Activated T-helper 2 cell treated with anti-CD3 and anti-CD28 coated beads, Interferon-gamma antibody, Interleukin-2, Interleukin-4, amounts not matched to agents 10 μg/mL and 5 μg/mL and 100 μg/mL, durations not matched to agents 14 hours and 24 hours and 36 hours (primary cell): ENCODE measurements around the gene IL1RL1. TPM values are rescaled to one million over a fixed set of nuclear protein-coding genes. Genes with fewer than 3 reads are reported as not detected.
"Not testable (repeated sequence)": the region's sequence is repeated elsewhere in the genome, so short reads cannot be mapped to it uniquely, and the experiment has no call there.

Experiments used
- DNase-seq: peaks from one replicate; pipeline ENCODE4 v3.0.0; 2021; ENCODE audit warnings: low spot score
- H3K27ac Mint-ChIP-seq: one replicate; pipeline ENCODE4 v1.8.0; 2021; ENCODE audit warnings: mixed read lengths
- H3K27me3 Mint-ChIP-seq: one replicate; pipeline ENCODE4 v1.8.0; 2021; ENCODE audit warnings: low read depth, mixed read lengths
- H3K36me3 Mint-ChIP-seq: one replicate; pipeline ENCODE4 v1.8.0; 2021; ENCODE audit warnings: low read depth, mixed read lengths
- H3K4me1 Mint-ChIP-seq: one replicate; pipeline ENCODE4 v1.8.0; 2021; ENCODE audit warnings: low read depth, mixed read lengths
- H3K4me3 Mint-ChIP-seq: one replicate; pipeline ENCODE4 v1.8.0; 2021; ENCODE audit warnings: low read depth, mild to moderate bottlenecking, moderate library complexity, mixed read lengths
- H3K9me3 Mint-ChIP-seq: one replicate; pipeline ENCODE4 v1.8.0; 2021; ENCODE audit warnings: mixed read lengths
- intact Hi-C: fragments of 100-400 bp; cut with micrococcal nuclease; formaldehyde crosslinking; loops from one replicate; pipeline ENCODE4 v1.15.1; 2023
- total RNA-seq: library from RNA; stranded (reverse); gene quantifications from 2 replicates; pipeline ENCODE4 v1.2.3, GENCODE V29; 2022

The IL1RL1 gene
- total RNA-seq, 1 donor from 2014 or later, result 10.7 TPM

DNA sequence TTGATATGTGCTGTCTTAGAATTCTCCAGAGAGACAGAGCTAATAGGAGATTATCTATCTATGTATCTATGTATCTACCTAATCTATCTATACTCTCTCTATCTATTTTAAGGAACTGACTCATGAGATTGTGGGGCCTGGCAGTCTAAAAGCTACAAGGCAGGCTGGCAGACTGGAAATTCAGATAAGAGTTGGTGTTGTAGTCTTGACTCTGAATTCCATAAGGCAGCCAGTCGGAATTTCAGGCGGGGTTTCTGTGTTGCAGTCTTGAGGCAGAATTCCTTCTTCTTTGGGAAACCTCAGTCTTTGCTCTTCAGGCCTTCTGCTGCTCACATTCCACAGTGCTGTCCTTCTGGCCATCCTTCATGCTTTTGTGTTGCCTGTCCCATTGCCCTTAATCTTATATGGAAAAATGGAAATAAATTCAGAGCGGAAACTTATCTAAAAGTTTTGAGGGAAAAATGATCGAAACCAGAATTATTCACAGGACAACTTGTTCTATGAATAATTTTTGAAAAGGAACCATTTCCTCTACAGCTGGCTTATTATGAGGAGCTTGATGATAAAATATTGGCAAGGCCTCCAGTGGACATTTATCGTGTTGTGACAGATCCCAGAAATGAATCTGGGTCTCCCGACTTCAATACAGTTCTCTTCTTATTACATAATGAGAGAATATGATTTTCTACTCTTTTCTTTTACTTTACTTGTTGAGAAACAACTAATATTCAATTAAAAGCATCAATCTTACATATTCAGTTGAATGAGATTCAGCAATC, 10.8 kb downstream of the IL1RL1 start:
- Mint-ChIP-seq H3K27ac (no peak overlapping the region), H3K36me3 (peaks cover 38% of the 10 kb centered on the region), H3K4me3 (no peak overlapping the region), H3K9me3 (peaks cover 20% of the 10 kb centered on the region), H3K27me3 (no peaks in the 10 kb centered on the region), H3K4me1 (peaks cover 14% of the 10 kb centered on the region)
- DNase-seq, result no peak
- intact Hi-C loops, result loop anchor here (2.0 kb wide), 1 partner anchor 15 kb away; no protein-coding TSS in a partner anchor

DNA sequence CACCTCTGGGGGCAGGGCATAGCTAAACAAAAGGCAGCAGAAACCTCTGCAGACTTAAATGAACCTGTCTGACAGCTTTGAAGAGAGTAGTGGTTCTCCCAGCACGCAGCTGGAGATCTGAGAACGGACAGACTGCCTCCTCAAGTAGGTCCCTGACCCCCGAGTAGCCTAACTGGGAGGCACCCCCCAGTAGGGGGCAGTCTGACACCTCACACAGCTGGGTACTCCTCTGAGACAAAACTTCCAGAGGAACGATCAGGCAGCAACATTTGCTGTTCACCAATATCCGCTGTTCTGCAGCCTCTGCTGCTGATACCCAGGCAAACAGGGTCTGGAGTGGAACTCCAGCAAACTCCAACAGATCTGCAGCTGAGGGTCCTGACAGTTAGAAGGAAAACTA, 13.6 kb downstream of the IL1RL1 start:
- H3K4me3 Mint-ChIP-seq, DNase-seq, intact Hi-C loops, H3K27me3 Mint-ChIP-seq, H3K27ac Mint-ChIP-seq: not testable (repeated sequence)
- H3K36me3 Mint-ChIP-seq, result peaks cover 44% of the 10 kb centered on the region
- peaks cover 14% of the 10 kb centered on the region for H3K4me1 Mint-ChIP-seq
- peaks cover 22% of the 10 kb centered on the region for H3K9me3 Mint-ChIP-seq

DNA sequence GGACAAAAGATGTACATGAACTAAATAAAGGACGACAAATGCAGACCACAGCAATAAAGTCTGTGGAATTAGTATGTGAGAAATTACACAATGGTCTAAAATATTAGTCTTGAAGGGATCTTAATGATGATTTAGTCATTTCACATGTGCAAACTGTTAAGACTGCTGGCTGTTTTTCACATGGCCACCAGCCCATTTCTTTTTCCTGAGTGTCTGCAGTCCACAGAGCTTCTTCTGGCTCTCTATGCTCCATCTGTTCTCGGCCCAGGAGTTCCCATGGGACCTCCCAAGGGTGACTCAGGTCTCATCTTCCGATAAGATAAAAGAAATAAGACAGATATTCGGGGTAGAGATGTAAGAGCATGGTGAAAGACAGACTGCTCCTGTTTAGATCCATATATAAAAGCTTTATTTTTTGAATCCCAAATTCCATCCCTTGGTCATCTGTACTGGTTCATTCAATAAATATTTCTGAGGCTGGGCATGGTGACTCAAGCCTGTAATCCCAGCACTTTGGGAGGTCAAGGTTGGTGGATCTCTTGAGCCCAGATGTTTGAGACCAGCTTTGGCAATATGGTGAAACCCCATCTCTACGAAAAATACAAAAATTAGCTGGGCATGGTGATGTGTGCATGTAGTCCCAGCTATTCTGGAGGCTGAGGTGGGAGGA, 20.1 kb downstream of the IL1RL1 start:
- Mint-ChIP-seq H3K4me3 (no peak overlapping the region), H3K36me3 (peaks cover 29% of the 10 kb centered on the region), H3K27ac (no peak overlapping the region), H3K4me1 (peaks cover 30% of the 10 kb centered on the region), H3K9me3 (peaks cover 19% of the 10 kb centered on the region), H3K27me3 (no peaks in the 10 kb centered on the region)
- intact Hi-C loops, result no loop called here
- no peak for DNase-seq

DNA sequence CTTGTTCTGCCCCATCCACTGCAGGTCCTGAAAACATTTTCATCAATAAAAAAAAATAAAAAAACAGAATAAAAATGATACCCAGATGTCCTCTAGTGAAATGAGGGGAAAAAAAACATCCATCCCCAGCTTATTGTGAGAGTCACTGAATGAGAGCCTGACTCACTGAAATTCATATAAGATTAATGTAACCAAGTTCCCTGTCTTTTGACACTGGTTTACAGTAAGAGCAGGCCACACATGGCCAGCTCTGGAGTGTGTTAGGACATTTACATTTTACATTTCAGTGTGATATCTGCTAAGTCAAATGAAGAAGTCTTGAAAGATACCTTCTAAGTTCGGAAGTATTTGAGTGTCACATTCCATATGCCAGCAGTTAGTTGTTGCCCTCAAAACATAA, 23.1 kb downstream of the IL1RL1 start:
- Mint-ChIP-seq H3K4me3 (no peak overlapping the region), H3K4me1 (peaks cover 44% of the 10 kb centered on the region), H3K9me3 (peaks cover 15% of the 10 kb centered on the region), H3K27ac (no peak overlapping the region), H3K27me3 (no peaks in the 10 kb centered on the region), H3K36me3 (peaks cover 20% of the 10 kb centered on the region)
- DNase-seq, result no peak
- intact Hi-C loops, result no loop called here

DNA sequence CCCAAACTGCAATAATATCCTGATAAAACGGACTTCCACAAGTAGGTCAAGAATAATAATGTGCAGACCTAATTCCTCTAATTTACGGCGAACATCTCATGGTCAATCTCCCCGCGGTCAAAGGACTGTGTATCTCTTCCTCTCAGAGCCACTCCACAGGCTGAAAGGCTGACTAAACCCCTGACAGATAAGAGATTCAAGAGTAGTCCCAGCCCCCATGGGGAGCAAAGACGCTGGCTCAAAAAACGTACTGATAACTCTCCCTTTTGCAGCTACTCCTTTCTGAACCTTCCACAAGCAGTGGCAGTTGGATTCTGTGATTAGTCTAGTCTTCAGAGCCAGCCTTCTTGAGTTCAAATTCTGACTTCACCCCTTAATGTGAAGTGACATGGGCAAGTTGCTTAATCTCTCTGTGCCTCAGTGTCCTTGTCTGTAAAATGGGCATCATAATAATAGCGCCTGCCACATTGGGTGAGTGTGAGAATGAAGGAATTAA, 24.6 kb downstream of the IL1RL1 start:
- H3K27ac Mint-ChIP-seq, result no peak overlapping the region
- peaks cover 15% of the 10 kb centered on the region for H3K9me3 Mint-ChIP-seq
- peaks cover 48% of the 10 kb centered on the region for H3K4me1 Mint-ChIP-seq
- no peak for DNase-seq
- no peaks in the 10 kb centered on the region for H3K27me3 Mint-ChIP-seq
- peaks cover 26% of the 10 kb centered on the region for H3K36me3 Mint-ChIP-seq
- intact Hi-C loops, result loop anchor here (2.0 kb wide), 3 partner anchors 13 to 31 kb away; no protein-coding TSS in a partner anchor
- H3K4me3 Mint-ChIP-seq, result no peak overlapping the region

DNA sequence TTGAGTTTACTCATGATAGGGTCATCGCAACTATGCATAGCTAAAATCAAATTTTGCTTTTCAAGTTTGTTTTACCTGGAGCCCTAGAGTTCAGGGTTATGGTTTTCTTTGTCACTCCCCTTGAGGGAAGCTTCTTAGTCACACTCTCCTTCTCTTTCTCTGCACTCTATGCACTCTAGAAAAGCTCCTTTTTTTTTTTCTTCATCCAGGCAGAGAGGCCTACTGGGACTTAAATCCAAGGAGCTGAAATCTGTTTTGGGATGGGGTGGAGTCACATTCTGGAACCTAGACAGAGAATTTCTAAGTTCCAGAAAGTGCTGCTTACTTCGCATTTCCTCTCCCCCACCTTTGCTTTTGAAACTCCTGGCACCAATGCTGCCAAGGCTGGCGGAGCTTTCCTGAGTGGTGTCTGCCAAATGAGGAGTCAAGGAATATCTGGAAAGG, 25.2 kb downstream of the IL1RL1 start:
- intact Hi-C loops, result loop anchor here (2.0 kb wide), 3 partner anchors 14 to 32 kb away; no protein-coding TSS in a partner anchor
- Mint-ChIP-seq H3K4me1 (peaks cover 49% of the 10 kb centered on the region), H3K36me3 (peaks cover 21% of the 10 kb centered on the region), H3K4me3 (no peak overlapping the region), H3K27ac (peak overlapping the region; percentile 10), H3K27me3 (no peaks in the 10 kb centered on the region), H3K9me3 (peaks cover 15% of the 10 kb centered on the region)
- no peak for DNase-seq

DNA sequence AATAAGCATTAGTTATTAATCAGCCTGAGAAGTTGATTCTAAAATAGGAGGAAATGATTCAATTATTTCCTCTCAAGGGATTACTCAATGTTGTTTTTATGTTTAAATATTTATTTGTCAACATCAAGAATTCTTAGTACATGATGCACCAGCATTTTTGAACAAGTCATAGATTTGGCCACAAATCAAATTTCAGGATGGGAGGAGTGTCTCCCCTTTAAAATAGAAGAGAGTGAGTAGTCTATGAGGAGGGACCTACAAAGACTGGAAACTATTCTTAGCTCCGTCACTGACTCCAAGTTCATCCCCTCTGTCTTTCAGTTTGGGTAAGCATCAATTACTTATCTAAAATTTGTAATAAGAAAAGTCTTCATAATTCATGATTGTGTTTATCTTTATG, 25.6 kb downstream of the IL1RL1 start:
- Mint-ChIP-seq H3K4me3 (no peak overlapping the region), H3K27me3 (no peaks in the 10 kb centered on the region), H3K9me3 (peaks cover 13% of the 10 kb centered on the region), H3K4me1 (peaks cover 49% of the 10 kb centered on the region), H3K27ac (no peak overlapping the region), H3K36me3 (peaks cover 19% of the 10 kb centered on the region)
- intact Hi-C loops, result loop anchor here (2.0 kb wide), 3 partner anchors 14 to 32 kb away; no protein-coding TSS in a partner anchor
- no peak for DNase-seq

DNA sequence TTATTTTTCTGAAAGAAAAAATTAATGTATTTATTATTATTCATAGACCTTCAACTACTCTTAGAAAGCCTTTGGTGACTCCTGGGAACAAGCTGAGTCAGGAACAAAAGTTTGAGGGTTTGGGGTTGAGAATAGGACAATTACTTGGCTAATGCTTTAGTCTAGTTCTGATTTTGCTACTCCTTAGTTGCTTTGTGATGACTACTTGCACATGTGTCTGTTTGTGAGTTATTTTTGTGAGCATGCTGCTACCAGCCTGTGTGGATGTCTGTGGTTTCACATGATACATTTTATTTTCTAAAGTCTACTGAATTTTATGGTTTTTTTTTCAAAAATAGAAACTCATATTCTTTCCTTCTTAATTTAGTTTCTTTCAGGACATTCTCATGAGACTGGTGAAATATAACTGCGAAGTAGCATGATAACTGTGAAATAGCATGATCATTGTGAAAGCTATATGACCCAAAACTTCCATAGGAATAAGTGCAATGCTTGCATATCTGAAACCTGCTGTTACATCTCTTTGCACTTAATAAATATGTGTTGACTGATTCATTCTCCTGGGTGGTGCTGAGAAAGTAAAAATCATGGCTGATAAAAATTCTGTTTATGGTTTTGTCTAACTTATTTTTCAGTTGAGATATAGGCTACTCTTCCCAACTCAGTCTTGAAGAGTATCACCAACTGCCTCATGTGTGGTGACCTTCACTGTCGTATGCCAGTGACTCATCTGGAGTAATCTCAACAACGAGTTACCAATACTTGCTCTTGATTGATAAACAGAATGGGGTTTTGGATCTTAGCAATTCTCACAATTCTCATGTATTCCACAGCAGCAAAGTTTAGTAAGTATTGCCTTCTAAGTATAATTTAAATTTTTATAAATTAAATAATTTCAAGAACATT, 26.4 kb downstream of the IL1RL1 start:
- peaks cover 44% of the 10 kb centered on the region for H3K4me1 Mint-ChIP-seq
- H3K27ac Mint-ChIP-seq, result peak overlapping the region; percentile 78
- intact Hi-C loops, result loop anchor here (1.0 to 2.0 kb wide), 4 partner anchors 13 to 79 kb away; no protein-coding TSS in a partner anchor
- H3K27me3 Mint-ChIP-seq, result no peaks in the 10 kb centered on the region
- no peak for DNase-seq
- H3K4me3 Mint-ChIP-seq, result no peak overlapping the region
- H3K9me3 Mint-ChIP-seq, result peaks cover 6% of the 10 kb centered on the region
- H3K36me3 Mint-ChIP-seq, result peaks cover 14% of the 10 kb centered on the region

DNA sequence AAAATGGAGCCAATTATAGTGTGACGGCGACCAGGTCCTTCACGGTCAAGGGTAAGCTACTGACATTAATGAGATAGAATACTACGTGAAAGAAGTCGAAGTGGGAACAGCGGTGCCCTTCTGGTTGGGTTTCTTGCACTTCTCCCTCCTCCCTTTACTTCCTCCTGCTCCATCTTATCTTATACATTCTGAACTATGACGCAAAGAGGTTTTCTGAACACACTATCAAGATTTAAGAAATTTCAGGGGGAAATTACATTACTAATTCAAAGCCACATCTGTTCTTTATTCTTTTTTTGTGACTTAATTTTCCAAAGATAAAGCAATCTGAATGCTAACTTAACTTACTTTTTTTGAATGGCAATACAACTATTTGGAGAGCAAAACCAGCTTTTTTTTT, 29.4 kb downstream of the IL1RL1 start:
- no peak overlapping the region for H3K4me3 Mint-ChIP-seq
- H3K27me3 Mint-ChIP-seq, result no peaks in the 10 kb centered on the region
- no peak overlapping the region for H3K27ac Mint-ChIP-seq
- H3K9me3 Mint-ChIP-seq, result no peaks in the 10 kb centered on the region
- intact Hi-C loops, result no loop called here
- peaks cover 6% of the 10 kb centered on the region for H3K36me3 Mint-ChIP-seq
- H3K4me1 Mint-ChIP-seq, result peaks cover 27% of the 10 kb centered on the region
- DNase-seq, result no peak

DNA sequence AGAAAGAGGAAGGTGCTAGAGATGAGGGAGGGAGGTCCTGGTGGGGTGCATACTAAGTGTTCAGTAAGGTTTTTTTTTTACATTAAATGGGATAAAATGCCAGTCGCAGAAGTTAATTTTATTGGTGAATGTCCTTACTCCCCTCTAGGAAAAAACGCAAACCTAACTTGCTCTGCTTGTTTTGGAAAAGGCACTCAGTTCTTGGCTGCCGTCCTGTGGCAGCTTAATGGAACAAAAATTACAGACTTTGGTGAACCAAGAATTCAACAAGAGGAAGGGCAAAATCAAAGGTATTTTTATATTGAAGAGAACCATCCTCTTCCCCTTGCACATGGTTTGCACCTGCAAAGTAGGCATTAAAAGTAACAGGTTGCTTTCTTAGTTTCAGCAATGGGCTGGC, 31.5 kb downstream of the IL1RL1 start:
- H3K27ac Mint-ChIP-seq, result no peak overlapping the region
- no peaks in the 10 kb centered on the region for H3K9me3 Mint-ChIP-seq
- DNase-seq, result no peak
- peaks cover 19% of the 10 kb centered on the region for H3K4me1 Mint-ChIP-seq
- intact Hi-C loops, result no loop called here
- H3K27me3 Mint-ChIP-seq, result no peaks in the 10 kb centered on the region
- H3K36me3 Mint-ChIP-seq, result peaks cover 13% of the 10 kb centered on the region
- no peak overlapping the region for H3K4me3 Mint-ChIP-seq

DNA sequence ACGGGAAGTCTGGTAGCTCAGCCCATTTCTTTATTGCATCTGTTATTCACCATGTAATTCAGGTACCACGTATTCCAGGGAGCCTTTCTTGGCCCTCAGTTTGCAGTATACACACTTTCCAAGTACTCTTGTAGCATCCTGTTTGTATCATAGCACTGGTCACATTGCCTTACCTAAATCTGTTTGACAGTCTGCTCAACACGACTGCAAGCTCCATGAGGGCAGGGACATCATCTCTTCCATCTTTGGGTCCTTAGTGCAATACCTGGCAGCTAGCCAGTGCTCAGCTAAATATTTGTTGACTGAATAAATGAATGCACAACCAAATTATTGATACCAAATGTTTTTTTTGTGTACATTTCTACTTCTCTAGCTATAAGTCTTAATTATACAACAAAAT, 33.0 kb downstream of the IL1RL1 start:
- H3K4me1 Mint-ChIP-seq, result peaks cover 18% of the 10 kb centered on the region
- no peaks in the 10 kb centered on the region for H3K27me3 Mint-ChIP-seq
- no peak overlapping the region for H3K27ac Mint-ChIP-seq
- no peaks in the 10 kb centered on the region for H3K9me3 Mint-ChIP-seq
- peaks cover 17% of the 10 kb centered on the region for H3K36me3 Mint-ChIP-seq
- no peak for DNase-seq
- intact Hi-C loops, result no loop called here
- H3K4me3 Mint-ChIP-seq, result no peak overlapping the region

DNA sequence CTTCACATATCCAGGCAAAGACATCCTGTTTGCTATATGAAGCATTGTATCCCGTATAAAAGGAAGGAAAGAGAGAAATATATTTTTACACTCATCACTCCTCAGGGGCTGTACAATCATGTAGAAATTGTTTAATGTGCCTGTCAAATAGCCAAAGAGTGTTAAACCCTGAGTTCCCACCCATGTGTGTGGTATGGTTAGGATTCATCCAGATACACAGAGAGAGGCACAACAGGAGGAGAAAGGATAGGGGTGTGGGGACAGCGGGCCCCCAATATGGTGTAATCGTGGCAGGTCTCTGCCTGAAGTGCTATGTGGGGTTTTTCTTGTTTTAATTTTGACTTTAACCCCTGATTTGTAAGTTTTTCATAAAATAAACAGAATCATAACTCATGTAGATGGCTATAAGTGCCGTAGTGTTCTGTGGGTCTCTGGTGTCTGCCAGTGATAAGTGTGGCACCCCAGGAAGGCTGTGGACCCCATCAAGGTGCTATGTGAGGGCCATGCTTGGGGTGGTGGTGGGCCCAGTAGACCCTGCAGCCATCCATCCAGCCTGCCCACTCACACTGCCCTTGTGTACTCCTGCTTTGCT, 34.1 kb downstream of the IL1RL1 start:
- no peaks in the 10 kb centered on the region for H3K9me3 Mint-ChIP-seq
- no peak overlapping the region for H3K4me3 Mint-ChIP-seq
- DNase-seq, result no peak
- H3K4me1 Mint-ChIP-seq, result peaks cover 23% of the 10 kb centered on the region
- peaks cover 21% of the 10 kb centered on the region for H3K36me3 Mint-ChIP-seq
- no peaks in the 10 kb centered on the region for H3K27me3 Mint-ChIP-seq
- intact Hi-C loops, result no loop called here
- no peak overlapping the region for H3K27ac Mint-ChIP-seq
